ENCODE data around the gene ZBTB17.
A peak's percentile ranks its signal among the peaks of the same experiment; 100 is the strongest.

The ZBTB17 gene

DNA sequence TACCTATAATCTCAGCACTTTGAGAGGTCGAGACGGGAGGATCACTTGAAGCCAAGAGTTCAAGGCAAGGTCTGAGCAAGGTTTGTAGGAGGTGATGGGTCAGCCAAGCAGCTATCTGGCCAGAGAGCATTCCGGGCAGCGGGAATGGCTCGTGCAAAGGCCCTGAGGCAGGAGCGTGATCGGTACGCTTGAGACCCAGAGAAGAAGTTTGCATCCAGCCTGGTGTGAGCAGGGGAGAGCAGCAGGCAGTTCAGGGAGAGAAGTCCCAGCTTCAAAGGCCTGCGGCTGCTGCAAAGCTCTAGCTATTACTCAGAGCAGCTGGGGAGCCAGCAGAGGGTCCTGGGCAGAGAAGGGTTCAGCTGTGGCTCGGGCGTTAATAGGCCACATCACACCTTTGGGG lies 23.0 kb upstream of the ZBTB17 start:
- Mint-ChIP-seq H3K9me3 (no peaks in the 10 kb centered on the region), H3K27ac (no peak overlapping the region), H3K27me3 (peaks cover 3% of the 10 kb centered on the region), H3K4me1 (ENCODE audit: low read depth) (no peaks in the 10 kb centered on the region), H3K36me3 (ENCODE audit: low read depth) (no peaks in the 10 kb centered on the region), H3K4me3 (no peak overlapping the region)

DNA sequence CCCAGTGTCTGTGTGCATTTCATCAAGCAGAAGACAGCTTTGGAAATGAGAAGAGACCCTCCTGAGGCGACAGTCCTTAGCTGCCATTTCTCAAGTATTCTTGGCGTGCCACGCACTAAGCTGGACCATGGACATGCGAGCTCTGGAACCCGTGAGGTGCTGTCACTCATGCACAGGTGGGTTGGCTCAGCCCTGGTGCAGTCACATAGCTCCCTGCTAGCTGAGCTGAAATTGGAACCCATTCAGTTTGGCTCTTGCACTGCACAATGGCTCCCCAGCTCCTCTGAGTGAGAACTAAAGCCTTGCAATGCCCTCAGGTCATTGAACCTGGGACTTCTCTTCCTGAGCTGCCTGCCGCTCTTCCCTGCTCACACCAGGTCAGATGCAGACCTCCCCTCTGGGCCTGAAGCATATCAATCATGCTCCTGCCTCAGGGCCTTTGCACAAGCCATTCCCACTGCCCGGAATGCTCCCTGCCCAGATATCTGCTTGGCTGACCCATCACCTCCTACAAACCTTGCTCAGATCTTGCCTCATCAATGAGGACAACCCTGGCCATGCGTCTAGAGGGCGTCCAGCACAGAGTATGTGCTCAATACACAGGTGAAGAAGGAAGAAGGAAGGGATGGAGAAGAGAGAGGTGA lies 21.9 kb upstream of the ZBTB17 start:
- Mint-ChIP-seq H3K36me3 (ENCODE audit: low read depth) (no peaks in the 10 kb centered on the region), H3K4me3 (no peak overlapping the region), H3K27me3 (peaks cover 3% of the 10 kb centered on the region), H3K9me3 (no peaks in the 10 kb centered on the region), H3K27ac (no peak overlapping the region), H3K4me1 (ENCODE audit: low read depth) (no peaks in the 10 kb centered on the region)

DNA sequence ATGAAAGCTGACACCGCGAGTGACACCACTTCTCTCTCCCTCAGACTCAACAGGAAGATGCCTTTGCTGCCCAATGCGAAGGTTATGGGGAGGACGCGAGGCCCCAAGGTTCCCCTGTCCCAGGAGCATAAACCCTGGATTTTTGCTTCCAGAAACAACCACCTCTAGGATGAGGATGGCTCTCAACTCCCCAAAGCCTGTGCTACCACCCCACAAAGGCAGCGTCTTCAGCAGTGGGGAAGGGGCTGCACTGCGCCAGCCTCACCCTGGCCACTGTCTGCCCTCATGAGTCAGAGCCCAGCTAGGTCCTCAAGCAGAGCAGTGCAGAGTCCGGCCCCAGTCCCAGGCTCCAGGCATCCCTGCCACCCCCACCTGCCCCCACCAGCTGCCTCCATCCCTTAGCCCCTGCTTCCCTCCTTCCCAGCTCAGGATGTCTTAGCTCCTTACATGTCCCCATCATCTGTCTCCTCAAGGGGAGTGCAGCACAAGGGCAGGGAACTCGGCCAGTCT lies 21.2 kb upstream of the ZBTB17 start:
- Mint-ChIP-seq H3K36me3 (ENCODE audit: low read depth) (no peaks in the 10 kb centered on the region), H3K9me3 (no peaks in the 10 kb centered on the region), H3K4me1 (ENCODE audit: low read depth) (no peaks in the 10 kb centered on the region), H3K27me3 (peaks cover 3% of the 10 kb centered on the region), H3K27ac (no peak overlapping the region), H3K4me3 (no peak overlapping the region)

DNA sequence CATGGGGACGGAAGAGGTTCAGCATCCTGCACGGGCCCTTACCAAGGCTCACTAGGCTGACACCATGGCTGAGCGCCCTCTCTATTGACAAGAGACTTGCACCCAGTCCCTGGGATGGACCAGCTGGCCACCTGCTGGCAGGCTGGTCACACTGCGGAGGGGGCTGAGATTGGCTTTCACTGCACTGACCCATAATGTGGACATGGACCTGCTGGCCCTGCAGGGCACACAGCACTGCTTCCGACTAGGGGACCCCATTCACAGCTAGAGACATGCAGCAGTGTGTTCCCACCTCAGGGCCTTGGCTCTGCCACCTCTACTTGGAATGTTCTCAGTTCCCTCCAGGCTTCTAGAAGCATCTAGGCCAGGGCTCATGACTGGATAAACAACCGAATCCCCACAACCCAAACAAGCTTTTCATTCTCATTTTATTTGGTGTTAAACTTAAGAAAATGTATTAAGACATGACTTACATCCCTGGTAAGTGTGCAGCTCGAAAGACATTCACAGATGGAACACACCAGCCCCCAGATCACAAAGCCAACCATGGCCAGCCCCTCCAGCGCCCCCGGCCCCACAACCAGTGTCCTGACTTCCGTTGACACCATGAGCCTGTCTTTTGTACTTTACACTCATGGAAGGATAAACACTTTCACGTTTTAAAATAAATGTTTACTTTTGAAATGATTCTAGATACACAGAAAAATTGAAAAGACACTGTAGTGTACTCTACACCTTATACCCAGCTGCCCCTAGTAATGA lies 18.9 kb upstream of the ZBTB17 start:
- H3K27me3 Mint-ChIP-seq, result no peaks in the 10 kb centered on the region
- H3K9me3 Mint-ChIP-seq, result no peaks in the 10 kb centered on the region
- no peak overlapping the region for H3K4me3 Mint-ChIP-seq
- no peaks in the 10 kb centered on the region for H3K36me3 Mint-ChIP-seq (ENCODE audit: low read depth)
- H3K4me1 Mint-ChIP-seq (ENCODE audit: low read depth), result no peaks in the 10 kb centered on the region
- no peak overlapping the region for H3K27ac Mint-ChIP-seq

DNA sequence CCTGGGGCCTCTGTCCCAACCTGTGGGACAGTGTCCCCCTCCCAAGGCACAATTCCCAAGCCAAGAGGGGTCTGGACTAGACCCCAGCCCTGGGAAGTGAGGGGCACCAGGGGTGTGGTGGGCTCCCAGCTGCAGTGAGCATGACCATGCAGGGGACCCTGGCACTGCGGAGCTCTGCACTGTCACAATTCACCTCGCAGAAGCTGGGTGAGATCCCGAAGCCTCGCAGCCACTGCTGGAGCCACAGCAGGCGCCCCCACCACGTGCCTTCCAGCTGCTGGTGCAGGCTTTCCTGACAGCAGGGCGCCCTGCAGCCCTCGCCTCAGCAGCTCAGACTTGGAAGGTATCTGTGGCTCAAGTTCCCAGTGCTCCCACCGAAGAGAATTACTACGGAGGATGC lies 18.2 kb upstream of the ZBTB17 start:
- Mint-ChIP-seq H3K4me1 (ENCODE audit: low read depth) (no peaks in the 10 kb centered on the region), H3K27ac (no peak overlapping the region), H3K4me3 (no peak overlapping the region), H3K9me3 (no peaks in the 10 kb centered on the region), H3K27me3 (no peaks in the 10 kb centered on the region), H3K36me3 (ENCODE audit: low read depth) (no peaks in the 10 kb centered on the region)

DNA sequence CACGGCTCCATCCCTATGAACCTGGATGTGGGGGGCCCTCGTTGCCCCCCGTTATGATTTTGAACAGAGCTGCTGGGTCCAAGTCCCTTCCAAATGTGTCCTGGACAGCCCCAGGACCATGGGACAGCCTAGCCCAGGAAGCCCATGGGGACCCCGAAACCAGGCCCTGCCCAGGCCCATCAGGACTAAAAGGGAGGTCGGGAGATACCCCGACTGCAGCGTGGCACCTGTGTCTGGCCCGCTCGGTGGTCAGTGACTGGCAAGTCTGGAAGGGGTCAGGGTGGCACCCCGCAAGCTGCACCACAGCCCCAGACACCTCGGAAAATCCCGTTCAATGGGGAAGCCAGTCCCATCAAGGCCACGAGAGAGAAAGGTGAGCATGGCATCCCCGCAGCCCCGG lies 17.8 kb upstream of the ZBTB17 start:
- no peak overlapping the region for H3K4me3 Mint-ChIP-seq
- no peaks in the 10 kb centered on the region for H3K9me3 Mint-ChIP-seq
- no peaks in the 10 kb centered on the region for H3K4me1 Mint-ChIP-seq (ENCODE audit: low read depth)
- no peak overlapping the region for H3K27ac Mint-ChIP-seq
- no peaks in the 10 kb centered on the region for H3K27me3 Mint-ChIP-seq
- H3K36me3 Mint-ChIP-seq (ENCODE audit: low read depth), result no peaks in the 10 kb centered on the region

DNA sequence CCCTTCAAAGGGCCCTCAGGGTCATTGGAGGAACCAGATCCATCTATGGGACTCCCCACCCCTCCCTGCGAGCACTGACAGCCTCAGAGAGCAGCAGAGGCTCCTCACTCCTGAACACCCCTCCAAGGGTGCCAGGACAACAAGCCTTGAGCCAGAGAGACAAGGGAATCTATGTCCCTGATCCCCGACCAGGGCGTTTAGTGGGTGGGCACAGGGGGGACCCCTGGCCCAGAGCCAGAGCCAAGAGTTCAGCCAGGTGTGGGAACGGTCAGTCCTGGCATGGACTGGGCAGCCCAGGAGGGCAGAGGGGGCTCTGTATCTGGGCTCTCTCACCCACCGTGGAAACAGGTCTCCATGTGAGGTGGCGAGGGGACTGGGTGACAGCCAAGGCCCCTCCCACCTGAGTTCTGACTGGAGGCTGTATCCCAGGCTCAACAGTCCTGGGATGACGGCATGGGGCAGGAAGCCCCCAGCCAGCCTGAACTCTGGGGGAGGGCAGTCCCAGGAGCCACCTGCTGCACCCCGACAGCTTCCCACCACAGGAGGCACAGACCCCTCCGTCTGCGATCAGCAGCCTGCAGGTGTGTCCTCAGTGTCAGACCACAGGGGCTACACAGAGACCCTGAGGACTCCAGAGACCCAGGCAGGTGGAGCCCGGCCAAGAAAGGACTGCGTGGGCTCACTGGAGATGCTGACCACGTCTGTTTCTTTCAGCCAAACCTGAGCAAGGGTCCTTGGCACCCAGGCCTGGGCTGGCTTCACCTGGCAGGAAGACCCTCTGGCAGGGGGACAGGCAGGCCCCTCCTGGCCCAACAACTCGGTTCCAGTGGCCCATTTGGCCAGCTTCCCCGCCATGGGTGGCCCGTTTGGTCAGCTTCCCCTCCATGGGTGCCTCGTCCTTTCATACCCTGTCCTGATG lies 16.9 kb upstream of the ZBTB17 start:
- no peaks in the 10 kb centered on the region for H3K4me1 Mint-ChIP-seq (ENCODE audit: low read depth)

DNA sequence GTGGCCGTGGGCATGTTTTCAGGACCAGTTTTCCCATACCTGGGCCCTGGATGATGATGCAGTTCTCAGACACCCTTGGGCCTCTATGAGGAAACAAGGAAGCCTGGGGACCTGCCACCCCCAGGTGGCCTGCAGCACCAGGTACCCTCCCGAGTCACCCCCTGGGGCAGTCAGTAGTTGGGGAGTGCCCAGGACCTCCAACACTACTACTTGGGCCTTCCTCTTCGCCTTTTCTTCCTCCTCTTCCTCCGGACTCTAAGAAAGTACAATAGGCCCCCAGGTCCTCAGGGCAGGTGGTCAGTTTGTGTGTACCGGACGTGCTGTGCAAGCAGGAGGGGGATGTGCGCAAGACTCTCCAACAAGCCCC lies 16.3 kb upstream of the ZBTB17 start:
- Mint-ChIP-seq H3K4me3 (no peak overlapping the region), H3K36me3 (ENCODE audit: low read depth) (no peaks in the 10 kb centered on the region), H3K4me1 (ENCODE audit: low read depth) (no peaks in the 10 kb centered on the region), H3K9me3 (no peaks in the 10 kb centered on the region), H3K27ac (no peak overlapping the region), H3K27me3 (no peaks in the 10 kb centered on the region)

More for the DNA sequence above, 16.9 kb upstream of the ZBTB17 start:
- no peaks in the 10 kb centered on the region for H3K36me3 Mint-ChIP-seq (ENCODE audit: low read depth)
- no peak overlapping the region for H3K4me3 Mint-ChIP-seq
- no peaks in the 10 kb centered on the region for H3K27me3 Mint-ChIP-seq
- no peaks in the 10 kb centered on the region for H3K9me3 Mint-ChIP-seq
- no peak overlapping the region for H3K27ac Mint-ChIP-seq

DNA sequence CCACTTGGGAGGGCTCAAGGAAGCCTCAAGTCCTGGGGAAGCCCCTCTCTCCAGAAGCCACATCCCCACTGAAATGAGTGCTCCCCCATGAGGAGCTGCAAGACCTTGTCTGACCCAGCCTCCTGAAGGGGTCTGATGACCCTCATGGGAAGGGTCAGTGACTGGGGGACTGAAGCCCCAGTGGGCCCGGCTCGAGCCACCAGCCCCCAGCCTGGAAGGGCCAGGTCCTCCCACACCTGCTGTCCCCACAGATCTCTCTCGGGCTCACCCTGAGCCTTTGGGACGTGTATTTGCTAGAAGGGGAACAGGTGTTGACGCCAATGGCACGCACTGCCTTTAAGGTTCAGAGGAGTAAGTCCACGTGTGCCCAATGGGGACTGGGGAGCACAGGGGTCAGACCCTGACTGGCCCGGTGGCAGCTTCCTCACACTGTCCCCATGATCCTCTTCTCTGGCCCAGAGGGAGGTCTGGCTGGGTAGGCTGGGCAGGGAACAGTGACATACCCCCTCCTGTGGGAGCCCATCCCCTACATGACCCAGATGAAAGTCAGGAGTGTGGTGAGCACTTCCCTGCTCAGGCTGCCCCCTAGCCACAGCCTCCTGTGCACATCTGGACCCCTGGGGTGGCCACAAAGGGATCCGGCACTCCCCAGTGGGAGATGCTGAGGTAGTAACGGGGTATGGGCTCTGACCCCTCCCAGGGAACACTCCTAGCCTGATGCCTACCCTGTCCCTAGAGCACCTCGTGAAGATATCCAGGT lies 15.7 kb upstream of the ZBTB17 start:
- Mint-ChIP-seq H3K9me3 (no peaks in the 10 kb centered on the region), H3K4me1 (ENCODE audit: low read depth) (peaks cover 2% of the 10 kb centered on the region), H3K36me3 (ENCODE audit: low read depth) (no peaks in the 10 kb centered on the region), H3K27me3 (no peaks in the 10 kb centered on the region), H3K27ac (no peak overlapping the region), H3K4me3 (no peak overlapping the region)

DNA sequence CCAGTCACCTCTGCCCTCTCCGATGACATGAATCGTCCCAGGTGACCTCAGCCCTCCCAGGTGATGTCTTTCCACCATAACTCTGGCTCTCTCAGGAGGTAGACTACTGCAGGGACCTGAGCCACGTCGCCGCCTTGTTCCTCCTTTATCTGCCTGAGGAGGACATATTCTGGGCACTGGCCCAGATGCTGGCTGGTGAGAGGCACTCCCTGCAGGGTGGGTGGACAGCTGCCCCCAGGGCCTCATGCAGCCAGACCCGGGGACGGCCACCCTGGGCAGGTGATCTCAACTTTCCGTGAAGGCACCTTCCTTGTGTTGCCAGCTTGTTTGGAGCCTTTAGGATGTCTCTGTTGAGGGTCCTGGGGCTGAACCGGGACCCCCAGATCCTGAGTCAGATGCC lies 13.9 kb upstream of the ZBTB17 start:
- Mint-ChIP-seq H3K4me1 (ENCODE audit: low read depth) (peaks cover 16% of the 10 kb centered on the region), H3K36me3 (ENCODE audit: low read depth) (no peaks in the 10 kb centered on the region), H3K27me3 (no peaks in the 10 kb centered on the region), H3K4me3 (no peak overlapping the region), H3K27ac (no peak overlapping the region), H3K9me3 (no peaks in the 10 kb centered on the region)

DNA sequence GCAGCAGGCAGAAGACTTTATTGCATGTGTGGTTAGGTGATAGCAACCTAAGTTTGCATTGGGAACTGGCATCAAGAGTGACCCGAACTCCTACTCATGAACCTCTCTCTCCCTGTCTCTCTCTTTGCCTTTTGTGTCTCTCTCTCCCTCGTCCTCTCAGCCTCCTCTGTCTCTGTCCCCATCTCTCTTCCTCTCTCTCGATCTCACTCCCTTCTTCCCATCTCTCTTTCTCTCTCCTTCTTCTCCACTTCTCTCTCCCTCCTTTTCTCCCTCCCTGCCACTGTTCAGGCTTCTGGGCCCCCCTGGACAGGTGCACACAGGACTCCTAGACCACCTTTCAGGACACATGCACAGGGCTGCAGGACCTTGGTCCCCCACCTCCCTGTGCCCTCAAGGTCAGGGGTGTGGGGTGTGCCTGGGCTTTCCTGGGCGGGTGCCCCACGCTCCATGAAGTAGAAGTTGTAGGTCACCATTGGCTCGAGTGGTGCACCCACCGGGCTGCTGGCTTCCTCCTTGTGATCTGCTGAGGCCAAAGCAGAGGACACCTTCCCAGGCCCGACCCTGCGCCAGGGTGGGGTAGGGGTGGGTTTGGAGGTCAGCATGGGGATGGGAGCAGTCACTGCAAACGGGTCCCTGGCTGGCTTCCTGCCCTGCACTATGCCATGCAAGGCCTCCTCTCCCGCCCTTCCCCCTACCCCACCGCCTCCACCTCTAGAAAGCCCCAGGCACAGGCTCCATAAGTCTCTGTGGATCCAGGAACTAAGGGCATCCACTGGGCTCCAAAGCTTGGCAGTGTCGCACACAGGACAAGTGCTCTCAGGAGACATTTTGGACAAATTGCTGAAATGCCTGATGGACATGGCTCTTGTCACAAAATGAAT lies 13.2 kb upstream of the ZBTB17 start:
- H3K4me3 Mint-ChIP-seq, result no peak overlapping the region
- no peak overlapping the region for H3K27ac Mint-ChIP-seq
- no peaks in the 10 kb centered on the region for H3K27me3 Mint-ChIP-seq
- no peaks in the 10 kb centered on the region for H3K9me3 Mint-ChIP-seq
- H3K36me3 Mint-ChIP-seq (ENCODE audit: low read depth), result no peaks in the 10 kb centered on the region
- H3K4me1 Mint-ChIP-seq (ENCODE audit: low read depth), result peaks cover 23% of the 10 kb centered on the region

DNA sequence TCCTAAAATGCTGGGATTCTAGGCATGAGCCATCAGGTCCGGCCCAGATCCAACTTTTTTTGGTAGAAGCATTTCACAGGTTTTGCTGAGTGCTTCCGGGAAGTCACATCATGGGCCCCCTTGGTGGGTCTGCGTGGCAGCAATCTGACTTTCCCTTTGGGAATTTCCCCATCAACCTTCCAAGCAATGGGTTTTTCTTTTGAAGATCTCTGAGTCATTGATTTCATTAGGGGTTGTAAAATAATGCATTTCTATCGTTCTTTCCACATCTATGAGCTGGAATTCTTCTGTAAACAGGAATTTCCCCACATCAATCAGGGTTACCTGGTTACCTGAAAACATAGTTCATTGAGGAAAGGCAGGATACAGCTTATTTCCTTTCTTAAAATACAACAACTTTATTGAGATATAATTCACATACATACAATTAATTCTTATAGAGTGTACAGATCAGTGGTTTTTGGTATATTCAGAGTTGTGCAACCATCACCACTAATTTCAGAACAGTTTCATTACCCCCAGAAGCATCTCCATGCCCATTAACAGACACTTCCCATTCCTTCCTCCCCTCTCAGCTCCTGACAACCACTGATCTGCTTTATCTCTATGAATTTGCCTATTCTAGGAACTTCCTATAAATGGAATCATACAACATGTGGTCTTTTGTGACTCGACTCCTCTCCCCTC lies 9.9 kb upstream of the ZBTB17 start:
- no peak overlapping the region for H3K4me3 Mint-ChIP-seq
- H3K27ac Mint-ChIP-seq, result peak overlapping the region; percentile 15
- H3K4me1 Mint-ChIP-seq (ENCODE audit: low read depth), result peaks cover 36% of the 10 kb centered on the region
- peaks cover 8% of the 10 kb centered on the region for H3K9me3 Mint-ChIP-seq
- no peaks in the 10 kb centered on the region for H3K27me3 Mint-ChIP-seq
- no peaks in the 10 kb centered on the region for H3K36me3 Mint-ChIP-seq (ENCODE audit: low read depth)

DNA sequence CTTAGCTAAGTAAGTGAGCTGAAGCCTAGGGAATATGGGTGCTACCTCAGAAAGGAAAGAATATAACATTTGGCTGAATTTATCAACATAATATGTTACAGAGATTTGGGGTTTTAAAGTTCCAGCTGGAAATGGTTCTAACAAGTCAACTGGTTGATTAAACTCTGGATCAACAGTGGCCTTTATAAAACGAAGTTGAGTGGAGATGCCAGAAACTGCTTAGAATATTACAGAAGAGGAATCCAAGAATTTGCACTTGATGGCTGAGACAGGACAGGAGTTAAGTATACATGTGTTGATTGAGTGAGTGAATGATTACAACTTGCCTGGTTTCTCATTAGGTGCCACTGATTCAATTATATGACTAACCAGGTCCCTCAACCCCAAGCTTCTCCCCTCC lies 7.4 kb upstream of the ZBTB17 start:
- Mint-ChIP-seq H3K27me3 (no peaks in the 10 kb centered on the region), H3K36me3 (ENCODE audit: low read depth) (no peaks in the 10 kb centered on the region), H3K27ac (no peak overlapping the region), H3K9me3 (peaks cover 8% of the 10 kb centered on the region), H3K4me1 (ENCODE audit: low read depth) (peaks cover 43% of the 10 kb centered on the region), H3K4me3 (no peak overlapping the region)
